Tibial nerve (tissue), 3 donors: Measurements from ENCODE around the gene ISM1.

ENCODE experiments used
- CTCF ChIP-seq, 5 experiments: fragments of 200-600 bp in 3 of 5; fragments of 450-650 bp in 2 of 5; sonication (generic) in 3 of 5; IDR thresholded peaks; one replicate each; pipeline ENCODE4 v1.5.1; 2016 to 2019; ENCODE audit warnings: antibody characterized with exemption in 5 of 5, mild to moderate bottlenecking in 3 of 5, moderate library complexity in 2 of 5
- POLR2A ChIP-seq, 2 donors: fragments of 450-650 bp; IDR thresholded peaks; one replicate each; pipeline ENCODE4 v1.6.1; 2017; ENCODE audit warnings: antibody characterized with exemption in 2 of 2, mild to moderate bottlenecking in 2 of 2, moderate library complexity in 2 of 2

GRCh38 chr20:13220904-13221297 is at the start of gene ISM1:
- TF ChIP-seq CTCF (IDR thresholded peaks at IDR 0.05): no peak
- no peak for TF ChIP-seq POLR2A (IDR thresholded peaks at IDR 0.05)
